ENCODE data around the gene C3orf85. TPM values are rescaled to one million over a fixed set of nuclear protein-coding genes. Genes with fewer than 3 reads are reported as not detected.
A peak's percentile ranks its signal among the peaks of the same experiment; 100 is the strongest.

C3orf85 gene
- total and polyA plus RNA-seq, 7 donors = 0.39 TPM; not detected in 6

DNA sequence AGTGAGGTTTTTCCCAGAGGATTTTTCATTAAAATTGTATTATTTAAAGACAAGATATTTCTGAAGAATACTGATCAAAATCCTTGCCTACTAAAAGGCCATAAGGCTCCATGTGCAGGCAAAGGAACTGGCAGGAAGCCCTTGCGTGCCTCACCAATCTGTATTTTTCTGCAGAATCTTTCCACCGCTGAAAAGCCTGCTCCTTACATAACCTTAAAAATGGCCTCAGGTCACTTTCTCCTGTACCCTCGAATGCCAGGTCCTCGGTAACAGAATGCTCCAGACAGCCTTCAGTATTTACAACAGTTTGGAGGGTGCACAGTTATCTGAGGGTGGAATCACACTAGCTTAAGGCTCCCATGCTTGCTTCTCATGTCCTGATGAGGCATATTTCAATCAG is 21.8 kb upstream of the C3orf85 start:
- TF ChIP-seq, protein P1, sequence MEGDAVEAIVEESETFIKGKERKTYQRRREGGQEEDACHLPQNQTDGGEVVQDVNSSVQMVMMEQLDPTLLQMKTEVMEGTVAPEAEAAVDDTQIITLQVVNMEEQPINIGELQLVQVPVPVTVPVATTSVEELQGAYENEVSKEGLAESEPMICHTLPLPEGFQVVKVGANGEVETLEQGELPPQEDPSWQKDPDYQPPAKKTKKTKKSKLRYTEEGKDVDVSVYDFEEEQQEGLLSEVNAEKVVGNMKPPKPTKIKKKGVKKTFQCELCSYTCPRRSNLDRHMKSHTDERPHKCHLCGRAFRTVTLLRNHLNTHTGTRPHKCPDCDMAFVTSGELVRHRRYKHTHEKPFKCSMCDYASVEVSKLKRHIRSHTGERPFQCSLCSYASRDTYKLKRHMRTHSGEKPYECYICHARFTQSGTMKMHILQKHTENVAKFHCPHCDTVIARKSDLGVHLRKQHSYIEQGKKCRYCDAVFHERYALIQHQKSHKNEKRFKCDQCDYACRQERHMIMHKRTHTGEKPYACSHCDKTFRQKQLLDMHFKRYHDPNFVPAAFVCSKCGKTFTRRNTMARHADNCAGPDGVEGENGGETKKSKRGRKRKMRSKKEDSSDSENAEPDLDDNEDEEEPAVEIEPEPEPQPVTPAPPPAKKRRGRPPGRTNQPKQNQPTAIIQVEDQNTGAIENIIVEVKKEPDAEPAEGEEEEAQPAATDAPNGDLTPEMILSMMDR (IDR thresholded peaks at IDR 0.05) = no peak
- ATAC-seq = no peak
- WGBS, 3 donors = 48 to 51% (median 51%) methylated on average over 4 of the region's 4 CpGs

DNA sequence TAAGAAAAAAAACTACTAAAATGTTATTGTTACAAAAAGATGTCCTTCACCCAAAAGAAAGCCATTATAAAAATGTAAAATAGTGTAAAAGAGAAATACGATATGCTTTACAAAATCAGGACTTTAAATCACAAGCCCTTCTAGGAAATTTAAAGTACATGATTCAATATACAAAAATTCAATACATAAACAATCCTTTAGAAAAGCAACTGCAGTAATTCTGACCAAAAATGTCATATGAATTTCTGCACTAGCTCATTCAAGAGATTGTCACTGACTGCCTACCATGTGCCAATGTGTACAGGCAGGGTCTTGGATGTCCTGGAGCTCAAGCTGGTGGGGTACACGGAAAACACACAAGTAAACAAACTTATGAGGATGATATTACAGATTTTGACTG is 21.1 kb upstream of the C3orf85 start:
- ATAC-seq (no peak), DNase-seq (no peak)
- intact Hi-C loops (cut with DNase I) = no loop called here
- TF ChIP-seq, protein P1 (IDR thresholded peaks at IDR 0.05) = no peak
- Histone ChIP-seq H3K4me3 (no peak overlapping the region), H3K4me1 (no peaks in the 10 kb centered on the region), H3K36me3 (ENCODE audit: insufficient read depth in 1 of 2, low read depth in 1 of 2) (no peaks in the 10 kb centered on the region), H3K9me3 (no peaks in the 10 kb centered on the region), H3K27ac (no peak overlapping the region), H3K27me3 (ENCODE audit: insufficient read depth in 3 of 3, low read length in 2 of 3) (peaks cover 0 to 3% (median 0%) of the 10 kb centered on the region in 3 donors)
- WGBS, 3 donors = 56 to 68% (median 67%) methylated on average over 2 of the region's 2 CpGs

More for the DNA sequence above, 21.8 kb upstream of the C3orf85 start:
- Histone ChIP-seq H3K4me1 (no peaks in the 10 kb centered on the region), H3K27me3 (ENCODE audit: insufficient read depth in 3 of 3, low read length in 2 of 3) (peaks cover 0 to 3% (median 0%) of the 10 kb centered on the region in 3 donors), H3K4me3 (no peak overlapping the region), H3K9me3 (no peaks in the 10 kb centered on the region), H3K27ac (no peak overlapping the region), H3K36me3 (ENCODE audit: insufficient read depth in 1 of 2, low read depth in 1 of 2) (no peaks in the 10 kb centered on the region)
- intact Hi-C loops (cut with DNase I) = no loop called here
- no peak for DNase-seq

DNA sequence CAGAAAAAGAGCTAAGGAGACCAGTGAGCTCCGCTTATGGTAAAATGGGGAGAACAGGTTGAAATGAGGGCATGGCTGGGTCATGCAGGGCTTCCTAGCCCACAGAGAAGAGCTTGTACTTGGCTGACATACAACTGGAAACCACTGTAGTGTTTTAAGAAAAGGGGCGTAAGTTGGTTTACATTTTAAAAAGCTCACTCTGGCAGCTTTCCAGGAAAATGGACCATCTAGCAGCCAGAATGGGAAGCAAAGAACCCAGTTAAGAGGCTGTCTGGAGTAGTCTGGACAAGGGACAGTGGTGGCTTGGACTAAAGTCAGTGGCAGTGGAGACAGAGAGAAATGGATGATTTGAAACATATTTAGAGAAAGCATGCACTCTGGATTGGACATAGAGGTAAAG is 20.5 kb upstream of the C3orf85 start:
- no peaks in the 10 kb centered on the region for H3K36me3 ChIP-seq (ENCODE audit: insufficient read depth in 1 of 2, low read depth in 1 of 2)
- H3K4me1 ChIP-seq = no peaks in the 10 kb centered on the region
- TF ChIP-seq, protein P1 (IDR thresholded peaks at IDR 0.05) = no peak
- H3K9me3 ChIP-seq = no peaks in the 10 kb centered on the region
- 66 to 81% (median 71%) methylated on average over 2 of the region's 2 CpGs for WGBS, 3 donors
- no peak overlapping the region for H3K4me3 ChIP-seq
- peaks cover 0 to 3% (median 0%) of the 10 kb centered on the region in 3 donors for H3K27me3 ChIP-seq (ENCODE audit: insufficient read depth in 3 of 3, low read length in 2 of 3)
- H3K27ac ChIP-seq = no peak overlapping the region
- intact Hi-C loops (cut with DNase I) = loop anchor here in 1 of 2 donors (1.0 kb wide), 1 partner anchor 43 kb away; no protein-coding TSS in a partner anchor
- DNase-seq (no peak), ATAC-seq (no peak)

DNA sequence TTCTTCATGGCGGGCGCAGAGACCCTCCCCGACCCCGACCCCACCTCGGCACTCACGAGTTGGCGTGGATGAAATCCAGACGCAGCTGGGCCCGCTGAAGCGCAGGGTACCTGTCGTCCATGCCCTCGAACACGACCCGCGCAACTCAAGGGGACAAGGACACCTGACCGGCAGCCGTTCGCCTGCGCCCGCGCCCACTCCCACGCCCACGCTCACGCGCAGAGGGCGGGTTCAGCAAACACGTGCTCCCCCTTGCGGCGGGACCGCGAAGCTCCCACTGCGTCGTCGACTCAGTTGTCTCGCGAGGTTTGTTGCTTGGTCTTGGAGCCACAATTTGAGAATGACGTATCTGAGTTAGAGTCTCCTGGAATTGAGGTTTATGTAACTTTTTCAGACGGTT is 18.6 kb upstream of the C3orf85 start, which contains the start of gene MORC1:
MORC1 (minus strand) TSS at position 196 of the 400 bp plus-strand sequence; CDS start at position 121, 75 bp downstream.
- H3K9me3 ChIP-seq = no peaks in the 10 kb centered on the region
- DNase-seq = peak in 1 of 2 donors; percentile 46

More for the DNA sequence above, 18.6 kb upstream of the C3orf85 start, which contains the start of gene MORC1:
- no peak for ATAC-seq
- H3K4me3 ChIP-seq = no peak within 1 kb of the TSS
- intact Hi-C loops (cut with DNase I) = no loop called here
- TF ChIP-seq, protein P1 (IDR thresholded peaks at IDR 0.05) = no peak
- no peaks in the 10 kb centered on the region for H3K36me3 ChIP-seq (ENCODE audit: insufficient read depth in 1 of 2, low read depth in 1 of 2)
- WGBS, 3 donors = 91 to 93% (median 91%) methylated on average over 38 of the region's 38 CpGs
- H3K27ac ChIP-seq = no peak within 1 kb of the TSS
- H3K4me1 ChIP-seq = no peaks in the 10 kb centered on the region
- peaks cover 0 to 3% (median 0%) of the 10 kb centered on the region in 3 donors for H3K27me3 ChIP-seq (ENCODE audit: insufficient read depth in 3 of 3, low read length in 2 of 3)
